Neural progenitor cell (in vitro differentiated cells): Measurements from ENCODE around the gene NR2F6. TPM values are rescaled to one million over a fixed set of nuclear protein-coding genes. Genes with fewer than 3 reads are reported as not detected.
"Not testable (repeated sequence)": the region's sequence is repeated elsewhere in the genome, so short reads cannot be mapped to it uniquely, and the experiment has no call there.

Experiments
- DNase-seq: peaks from one replicate; pipeline ENCODE4 v3.0.0-alpha.2; 2016; ENCODE audit warnings: low spot score
- H2AFZ ChIP-seq: fragments of 200-600 bp; sonication (generic); replicated peaks from 2 replicates; pipeline ENCODE4 v1.6.1; 2016; ENCODE audit warnings: antibody characterized with exemption
- H3F3A ChIP-seq: fragments of 200-600 bp; sonication (generic); 2 replicates; pipeline ENCODE4 v1.6.1; 2016; ENCODE audit warnings: antibody characterized with exemption, low read depth
- H3K27ac ChIP-seq: fragments of 200-600 bp; sonication (generic); 2 replicates; pipeline ENCODE4 v1.5.1; 2016; ENCODE audit warnings: mild to moderate bottlenecking
- H3K27me3 ChIP-seq: fragments of 200-600 bp; sonication (generic); 2 replicates; pipeline ENCODE4 v1.6.1; 2016; ENCODE audit warnings: mild to moderate bottlenecking, moderate library complexity
- H3K36me3 ChIP-seq: fragments of 200-600 bp; sonication (generic); 2 replicates; pipeline ENCODE4 v1.5.1; 2016
- H3K4me1 ChIP-seq: fragments of 200-600 bp; sonication (generic); 2 replicates; pipeline ENCODE4 v1.6.1; 2016; ENCODE audit warnings: mixed run types
- H3K4me2 ChIP-seq: fragments of 200-600 bp; sonication (generic); 2 replicates; pipeline ENCODE4 v1.6.1; 2016
- H3K4me3 ChIP-seq: fragments of 200-600 bp; sonication (generic); 2 replicates; pipeline ENCODE4 v1.5.1; 2016
- H3K79me2 ChIP-seq: fragments of 200-600 bp; sonication (generic); 2 replicates; pipeline ENCODE4 v1.6.1; 2016; ENCODE audit warnings: low read depth
- H3K9ac ChIP-seq: fragments of 200-600 bp; sonication (generic); 2 replicates; pipeline ENCODE4 v1.6.1; 2016
- H3K9me3 ChIP-seq: fragments of 200-600 bp; sonication (generic); 2 replicates; pipeline ENCODE4 v1.5.1; 2016; ENCODE audit warnings: low read depth
- H4K20me1 ChIP-seq: fragments of 200-600 bp; sonication (generic); 2 replicates; pipeline ENCODE4 v1.6.1; 2016; ENCODE audit warnings: low read depth
- H3K27ac Mint-ChIP-seq: 3 replicates; pipeline ENCODE4 v1.8.0; 2021; ENCODE audit warnings: mixed read lengths
- H3K27me3 Mint-ChIP-seq: 2 replicates; pipeline ENCODE4 v1.8.0; 2022; ENCODE audit warnings: low read depth, mild to moderate bottlenecking, inconsistent platforms, moderate library complexity, mixed read lengths; ENCODE audit not compliant: insufficient read depth
- H3K36me3 Mint-ChIP-seq: 3 replicates; pipeline ENCODE4 v1.8.0; 2021; ENCODE audit warnings: mixed read lengths
- H3K4me1 Mint-ChIP-seq: 3 replicates; pipeline ENCODE4 v1.8.0; 2021; ENCODE audit warnings: mixed read lengths
- H3K4me3 Mint-ChIP-seq: 3 replicates; pipeline ENCODE4 v1.8.0; 2021; ENCODE audit warnings: mild to moderate bottlenecking, moderate library complexity, mixed read lengths
- H3K9me3 Mint-ChIP-seq: 3 replicates; pipeline ENCODE4 v1.8.0; 2020; ENCODE audit warnings: mixed read lengths
- CTCF ChIP-seq: fragments of 200-600 bp; sonication (generic); IDR thresholded peaks from 2 replicates; pipeline ENCODE4 v1.5.1; 2017; ENCODE audit warnings: antibody characterized with exemption, mild to moderate bottlenecking
- EZH2 ChIP-seq: fragments of 200-600 bp; sonication (generic); IDR thresholded peaks from 2 replicates; pipeline ENCODE4 v1.6.1; 2017; ENCODE audit warnings: antibody characterized with exemption, mild to moderate bottlenecking, moderate library complexity
- EZH2phosphoT487 ChIP-seq: fragments of 200-600 bp; sonication (generic); IDR thresholded peaks from 2 replicates; pipeline ENCODE4 v1.6.1; 2017; ENCODE audit warnings: antibody characterized with exemption
- total RNA-seq: library from RNA; depleted of rRNA; stranded (reverse); fragments of >200 nt; gene quantifications from 2 replicates; pipeline ENCODE4 v1.2.3, GENCODE V29; 2015; ENCODE audit warnings: low replicate concordance

Gene NR2F6
- total RNA-seq, 1 donor from 2014 or later, result 14.3 TPM

- Histone ChIP-seq H3K27ac (no peak overlapping the region), H3K4me2 (no peak overlapping the region), H2AFZ (no peak overlapping the region), H3F3A (peaks cover 12% of the 10 kb centered on the region), H3K27me3 (no peaks in the 10 kb centered on the region), H3K9me3 (no peaks in the 10 kb centered on the region), H3K36me3 (no peaks in the 10 kb centered on the region), H3K9ac (no peak overlapping the region), H4K20me1 (no peaks in the 10 kb centered on the region), H3K79me2 (no peaks in the 10 kb centered on the region), H3K4me1 (no peaks in the 10 kb centered on the region), H3K4me3 (no peak overlapping the region)
- DNase-seq, result no peak
- H3K9me3 Mint-ChIP-seq, result no peaks in the 10 kb centered on the region
- no peak overlapping the region for H3K27ac Mint-ChIP-seq
- H3K27me3 Mint-ChIP-seq, result peaks cover 5% of the 10 kb centered on the region
- peaks cover 13% of the 10 kb centered on the region for H3K36me3 Mint-ChIP-seq
- no peaks in the 10 kb centered on the region for H3K4me1 Mint-ChIP-seq
- TF ChIP-seq EZH2 (no peak), CTCF (no peak), EZH2phosphoT487 (no peak)
- no peak overlapping the region for H3K4me3 Mint-ChIP-seq
Measured at GRCh38 chr19:17275441-17276175, 29.9 kb upstream of the NR2F6 start.

- not testable (repeated sequence) for H3F3A ChIP-seq, H3K9ac ChIP-seq, H3K9me3 ChIP-seq, H3K4me1 Mint-ChIP-seq, H3K27ac ChIP-seq, H3K27ac Mint-ChIP-seq, H4K20me1 ChIP-seq, DNase-seq, H3K4me1 ChIP-seq, H3K4me2 ChIP-seq, H3K27me3 ChIP-seq, H2AFZ ChIP-seq, H3K4me3 ChIP-seq, H3K4me3 Mint-ChIP-seq, H3K9me3 Mint-ChIP-seq, H3K36me3 ChIP-seq, H3K27me3 Mint-ChIP-seq, H3K79me2 ChIP-seq
- peaks cover 15% of the 10 kb centered on the region for H3K36me3 Mint-ChIP-seq
Measured at GRCh38 chr19:17274892-17275291, 29.2 kb upstream of the NR2F6 start.

- no peak overlapping the region for H3K4me3 ChIP-seq
- peaks cover 17% of the 10 kb centered on the region for H3K79me2 ChIP-seq
- H3K27ac Mint-ChIP-seq, result no peak overlapping the region
- H3F3A ChIP-seq, result peaks cover 23% of the 10 kb centered on the region
- TF ChIP-seq EZH2phosphoT487 (no peak), CTCF (no peak), EZH2 (no peak)
- no peaks in the 10 kb centered on the region for H3K9me3 Mint-ChIP-seq
- H3K4me1 ChIP-seq, result peaks cover 5% of the 10 kb centered on the region
- H3K27me3 Mint-ChIP-seq, result peaks cover 5% of the 10 kb centered on the region
- H3K9me3 ChIP-seq, result no peaks in the 10 kb centered on the region
- no peak for DNase-seq
- H3K27me3 ChIP-seq, result no peaks in the 10 kb centered on the region
- H3K4me2 ChIP-seq, result no peak overlapping the region
- H4K20me1 ChIP-seq, result no peaks in the 10 kb centered on the region
- peak overlapping the region; percentile 86 for H3K4me3 Mint-ChIP-seq
- no peak overlapping the region for H3K9ac ChIP-seq
- no peak overlapping the region for H3K27ac ChIP-seq
- peaks cover 16% of the 10 kb centered on the region for H3K4me1 Mint-ChIP-seq
- H3K36me3 Mint-ChIP-seq, result peaks cover 8% of the 10 kb centered on the region
- no peaks in the 10 kb centered on the region for H3K36me3 ChIP-seq
- H2AFZ ChIP-seq, result no peak overlapping the region
Measured at GRCh38 chr19:17268754-17269153, 23.0 kb upstream of the NR2F6 start.
